ENCODE measurements around the gene TBXAS1.

TBXAS1 gene

GRCh38 chr7:140057143-140057535 lies 228.1 kb downstream of the TBXAS1 start:
- no peak for DNase-seq

- DNase-seq: no peak
These were observed 229.5 kb downstream of the TBXAS1 start for GRCh38 chr7:140058517-140058916.

GRCh38 chr7:140059273-140060242 lies 230.5 kb downstream of the TBXAS1 start:
- DNase-seq: peak; percentile 30

GRCh38 chr7:140060243-140060630 lies 231.2 kb downstream of the TBXAS1 start:
- DNase-seq: peak; percentile 41

GRCh38 chr7:140060788-140061606 lies 231.9 kb downstream of the TBXAS1 start:
- no peak for DNase-seq

GRCh38 chr7:140061607-140061930 lies 232.5 kb downstream of the TBXAS1 start:
- DNase-seq: no peak

- DNase-seq: peak; percentile 30
These were observed 233.1 kb downstream of the TBXAS1 start for GRCh38 chr7:140062118-140062527.

GRCh38 chr7:140062528-140063299 lies 233.7 kb downstream of the TBXAS1 start, which contains the start of gene PARP12:
Gene PARP12 (minus strand): TSS chr7:140062951. CDS start chr7:140062847, 104 bp downstream.
- peak; percentile 93 for DNase-seq

GRCh38 chr7:140067052-140067451 lies 238.0 kb downstream of the TBXAS1 start:
- DNase-seq: no peak

GRCh38 chr7:140068033-140068432 lies 239.0 kb downstream of the TBXAS1 start:
- DNase-seq: no peak

- no peak for DNase-seq
These were observed 240.4 kb downstream of the TBXAS1 start for GRCh38 chr7:140069298-140069949.
